Activated gamma-delta T cell treated with Interleukin-2 at 50 U/mL for 16 hours (primary cell): Measurements from ENCODE around the gene CDH5.
"Not testable (repeated sequence)": the region's sequence is repeated elsewhere in the genome, so short reads cannot be mapped to it uniquely, and the experiment has no call there.

Source experiments
- DNase-seq: peaks from one replicate; pipeline ENCODE4 v3.0.0-alpha.2; 2020

Gene CDH5

GRCh38 chr16:66441586-66442375 is 75.3 kb downstream of the CDH5 start:
- DNase-seq = no peak

GRCh38 chr16:66442502-66443268 is 76.2 kb downstream of the CDH5 start:
- DNase-seq = no peak

GRCh38 chr16:66443269-66443652 is 76.8 kb downstream of the CDH5 start:
- DNase-seq = no peak

GRCh38 chr16:66444049-66444481 is 77.6 kb downstream of the CDH5 start:
- no peak for DNase-seq

GRCh38 chr16:66446737-66447136 is 80.2 kb downstream of the CDH5 start:
- no peak for DNase-seq

GRCh38 chr16:66447491-66447890 is 81.0 kb downstream of the CDH5 start:
- DNase-seq = no peak

- no peak for DNase-seq
Measured at GRCh38 chr16:66451548-66451947, 85.1 kb downstream of the CDH5 start.

GRCh38 chr16:66453230-66453629 is 86.7 kb downstream of the CDH5 start:
- not testable (repeated sequence) for DNase-seq
